HUDEP-2 (cell line): ENCODE results near the gene LYSMD1.
A peak's percentile ranks its signal among the peaks of the same experiment; 100 is the strongest.

Experiments
- DNase-seq, 76 experiments: peaks; one replicate each; lab custom pipeline; 2025; ENCODE audit not compliant: unreplicated experiment in 76 of 76; lab: John Stamatoyannopoulos, UW

The LYSMD1 gene

GRCh38 chr1:151143986-151144385, 21.7 kb downstream of the LYSMD1 start:
- DNase-seq: no peak

- DNase-seq: no peak
These were observed 22.7 kb downstream of the LYSMD1 start for GRCh38 chr1:151143057-151143435.

- DNase-seq: no peak
These were observed 23.2 kb downstream of the LYSMD1 start for GRCh38 chr1:151142411-151143056.

- DNase-seq: no peak
These were observed 27.9 kb downstream of the LYSMD1 start for GRCh38 chr1:151137789-151138188.

- DNase-seq: no peak
These were observed 30.0 kb downstream of the LYSMD1 start for GRCh38 chr1:151135433-151136385.

- no peak for DNase-seq
These were observed 30.7 kb downstream of the LYSMD1 start for GRCh38 chr1:151134991-151135390.

- no peak for DNase-seq
These were observed 31.3 kb downstream of the LYSMD1 start for GRCh38 chr1:151134396-151134795.

GRCh38 chr1:151133018-151133806, 32.5 kb downstream of the LYSMD1 start:
- DNase-seq: no peak

- DNase-seq: no peak
These were observed 33.2 kb downstream of the LYSMD1 start for GRCh38 chr1:151132335-151133017.

GRCh38 chr1:151131701-151132334, 33.9 kb downstream of the LYSMD1 start:
- DNase-seq: no peak

GRCh38 chr1:151130987-151131586, 34.6 kb downstream of the LYSMD1 start:
- peak in 18 of 76 experiments; percentile 11 to 79 (median 36) for DNase-seq

- no peak for DNase-seq
These were observed 36.9 kb downstream of the LYSMD1 start for GRCh38 chr1:151128800-151129199.

- no peak for DNase-seq
These were observed 40.8 kb downstream of the LYSMD1 start for GRCh38 chr1:151124763-151125403.

- no peak for DNase-seq
These were observed 51.8 kb downstream of the LYSMD1 start for GRCh38 chr1:151113877-151114276.
